ENCODE results near the gene GALNTL6.

DNA sequence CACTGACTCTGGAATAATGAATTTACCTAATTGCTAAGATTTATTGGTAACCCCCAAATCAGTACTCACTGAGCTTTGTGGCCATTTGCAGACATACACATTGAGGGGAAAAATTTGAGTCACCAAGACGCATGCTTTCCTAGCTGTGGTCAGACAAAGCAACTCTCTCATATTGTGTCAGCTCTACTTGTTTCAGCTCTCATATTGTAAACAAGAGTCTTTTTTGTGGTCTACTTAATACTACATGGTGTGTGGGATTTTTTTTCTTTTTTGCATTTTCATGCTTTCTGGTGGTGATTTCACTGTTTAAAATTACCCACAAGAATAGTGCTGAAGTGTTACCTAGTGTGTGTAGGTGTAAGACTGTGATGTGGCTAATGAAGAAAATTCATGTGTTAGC, 927.2 kb downstream of the GALNTL6 start:
- TF ChIP-seq SUZ12 (IDR thresholded peaks at IDR 0.05) (no peak), FOXM1 (IDR thresholded peaks at IDR 0.05; ENCODE audit: borderline replicate concordance) (no peak), ELF4 (IDR thresholded peaks at IDR 0.05) (no peak), NFRKB (IDR thresholded peaks at IDR 0.05) (no peak), L3MBTL2 (conservative IDR thresholded peaks at IDR 0.05) (no peak), ARNT (IDR thresholded peaks at IDR 0.05) (no peak), SP1 (IDR thresholded peaks at IDR 0.05) (no peak), ZNF384 (IDR thresholded peaks at IDR 0.05) (no peak), FOXA1 (IDR thresholded peaks at IDR 0.05) (no peak), BHLHE40 (IDR thresholded peaks at IDR 0.05; ENCODE audit: borderline replicate concordance) (no peak), FOXK2 (IDR thresholded peaks at IDR 0.05) (no peak), HDGF (IDR thresholded peaks at IDR 0.05; ENCODE audit: borderline replicate concordance) (no peak), TARDBP (IDR thresholded peaks at IDR 0.05) (no peak)
